GM13977 (cell line): ENCODE results near the gene MEN1.

Source experiments
- DNase-seq: peaks from one replicate; pipeline ENCODE4 v3.0.0; 2012; ENCODE audit warnings: low spot score
- in situ Hi-C: fragments of 300-500 bp; cut with MboI; formaldehyde crosslinking; loops from one replicate; pipeline ENCODE4 v1.12.0; 2022; ENCODE audit warnings: low sequenced_read_pairs, low pct_unique_long_range_greater_than_20kb, mixed read lengths, inconsistent platforms; ENCODE audit not compliant: unreplicated experiment
- TF ChIP-seq, protein P1 (sequence below): IDR thresholded peaks from 2 replicates; pipeline ENCODE4 v1.5.1; 2012; ENCODE audit warnings: mild to moderate bottlenecking, control low read depth; ENCODE audit not compliant: insufficient read depth; ENCODE audit errors: extremely low read depth, missing control alignments

The MEN1 gene

DNA sequence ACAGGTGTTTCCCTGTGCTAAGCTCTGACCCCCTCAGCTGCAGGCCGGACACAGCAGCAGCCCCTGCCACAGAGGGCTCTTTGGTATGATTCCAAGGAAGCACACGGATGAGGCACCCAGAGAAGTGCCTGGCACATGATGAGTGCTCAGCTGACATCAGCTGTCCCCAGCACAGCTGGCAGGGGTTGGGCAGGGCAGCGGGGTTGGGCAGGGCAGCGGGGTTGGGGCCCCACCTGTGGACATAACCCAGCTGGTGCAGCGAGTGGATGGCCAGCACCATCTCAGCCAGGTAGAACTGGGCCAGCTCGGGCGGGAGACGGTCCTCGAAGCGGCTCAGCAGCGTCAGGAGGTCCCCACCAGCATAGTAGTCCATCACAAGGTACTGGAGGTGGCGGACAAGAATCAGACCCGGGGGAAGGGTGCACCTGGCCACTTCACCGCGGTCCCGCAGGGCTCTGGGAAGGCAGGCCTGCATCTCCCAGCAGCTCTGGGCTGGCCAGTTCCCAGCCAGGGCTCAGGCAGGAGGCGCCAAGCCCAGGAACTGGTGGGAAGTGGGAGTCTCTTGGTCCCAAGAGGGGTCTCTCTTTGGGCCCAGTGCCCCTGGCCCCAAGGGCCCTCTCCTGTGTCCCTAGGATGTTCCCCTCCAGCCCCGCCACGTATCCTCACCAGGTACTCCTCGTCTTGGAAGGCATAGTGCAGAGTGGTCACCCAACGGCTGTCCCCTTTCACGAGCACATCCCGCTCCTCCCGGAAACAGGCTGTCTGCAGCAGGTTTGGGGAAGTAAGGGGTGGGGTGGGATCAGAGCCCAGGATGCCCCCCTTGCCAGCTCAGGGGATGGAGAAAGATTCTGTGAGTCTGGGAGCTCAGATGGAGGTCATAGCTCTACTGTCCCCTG is 29.8 kb upstream of the MEN1 start:
- in situ Hi-C loops, result no loop called here

DNA sequence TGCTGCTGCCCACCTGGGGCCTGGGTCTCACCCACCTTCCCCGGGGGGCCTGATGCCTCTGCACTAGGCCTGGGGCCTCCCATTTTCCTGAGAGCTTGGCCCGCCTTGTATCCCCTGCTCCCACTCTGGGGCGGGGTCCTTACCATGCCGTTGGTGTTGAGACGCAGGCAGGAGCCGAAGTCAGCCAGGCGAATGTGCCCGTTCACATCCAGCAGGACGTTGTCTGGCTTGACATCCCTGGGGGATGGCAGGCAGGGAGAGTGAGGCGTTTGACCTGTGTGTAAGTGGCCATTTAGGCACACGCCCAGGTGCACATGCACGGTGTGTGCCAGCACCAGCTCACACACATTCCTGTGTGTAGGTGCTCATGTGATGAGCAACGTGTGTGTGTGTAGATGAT is 29.0 kb upstream of the MEN1 start:
- in situ Hi-C loops, result no loop called here
- TF ChIP-seq, protein P1, sequence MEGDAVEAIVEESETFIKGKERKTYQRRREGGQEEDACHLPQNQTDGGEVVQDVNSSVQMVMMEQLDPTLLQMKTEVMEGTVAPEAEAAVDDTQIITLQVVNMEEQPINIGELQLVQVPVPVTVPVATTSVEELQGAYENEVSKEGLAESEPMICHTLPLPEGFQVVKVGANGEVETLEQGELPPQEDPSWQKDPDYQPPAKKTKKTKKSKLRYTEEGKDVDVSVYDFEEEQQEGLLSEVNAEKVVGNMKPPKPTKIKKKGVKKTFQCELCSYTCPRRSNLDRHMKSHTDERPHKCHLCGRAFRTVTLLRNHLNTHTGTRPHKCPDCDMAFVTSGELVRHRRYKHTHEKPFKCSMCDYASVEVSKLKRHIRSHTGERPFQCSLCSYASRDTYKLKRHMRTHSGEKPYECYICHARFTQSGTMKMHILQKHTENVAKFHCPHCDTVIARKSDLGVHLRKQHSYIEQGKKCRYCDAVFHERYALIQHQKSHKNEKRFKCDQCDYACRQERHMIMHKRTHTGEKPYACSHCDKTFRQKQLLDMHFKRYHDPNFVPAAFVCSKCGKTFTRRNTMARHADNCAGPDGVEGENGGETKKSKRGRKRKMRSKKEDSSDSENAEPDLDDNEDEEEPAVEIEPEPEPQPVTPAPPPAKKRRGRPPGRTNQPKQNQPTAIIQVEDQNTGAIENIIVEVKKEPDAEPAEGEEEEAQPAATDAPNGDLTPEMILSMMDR, result no peak
- DNase-seq, result no peak

More for the DNA sequence above, 29.8 kb upstream of the MEN1 start:
- TF ChIP-seq, protein P1, result no peak
- no peak for DNase-seq

DNA sequence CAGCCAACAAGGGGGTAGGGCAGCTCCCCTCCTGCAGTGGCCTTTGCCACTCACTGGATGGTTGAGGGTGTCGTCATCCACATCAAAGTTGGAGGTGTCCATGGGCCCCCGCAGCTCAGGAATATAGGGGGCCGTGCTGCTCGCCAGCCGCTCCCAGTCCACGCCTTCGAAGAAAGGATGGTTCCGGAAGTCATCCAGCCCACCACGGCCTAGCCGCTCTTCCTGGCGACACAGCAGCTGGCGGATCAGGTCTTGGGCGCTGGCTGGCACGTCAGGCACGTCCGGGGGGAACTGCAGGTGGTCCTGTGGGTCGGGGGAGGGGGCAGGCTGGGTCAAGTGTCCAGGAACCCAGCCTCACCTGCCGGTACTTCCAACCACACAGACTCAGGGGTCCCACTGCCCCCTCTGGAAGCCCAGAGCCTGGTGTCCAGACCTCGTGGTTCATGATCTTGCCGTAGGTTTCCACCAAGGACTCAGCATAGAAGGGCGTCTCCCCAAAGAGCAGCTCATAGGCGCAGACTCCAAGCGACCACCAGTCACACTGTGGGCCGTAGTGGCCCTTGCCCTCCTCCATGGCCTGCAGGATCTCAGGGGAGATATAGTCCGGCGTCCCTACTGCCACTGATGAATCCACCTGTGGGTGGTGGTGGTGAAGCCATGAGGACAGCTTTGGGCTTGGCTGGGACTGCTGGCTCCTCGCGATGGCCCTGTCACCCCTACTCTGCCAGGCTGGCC is 28.4 kb upstream of the MEN1 start:
- TF ChIP-seq, protein P1, result no peak
- in situ Hi-C loops, result no loop called here
- DNase-seq, result no peak

DNA sequence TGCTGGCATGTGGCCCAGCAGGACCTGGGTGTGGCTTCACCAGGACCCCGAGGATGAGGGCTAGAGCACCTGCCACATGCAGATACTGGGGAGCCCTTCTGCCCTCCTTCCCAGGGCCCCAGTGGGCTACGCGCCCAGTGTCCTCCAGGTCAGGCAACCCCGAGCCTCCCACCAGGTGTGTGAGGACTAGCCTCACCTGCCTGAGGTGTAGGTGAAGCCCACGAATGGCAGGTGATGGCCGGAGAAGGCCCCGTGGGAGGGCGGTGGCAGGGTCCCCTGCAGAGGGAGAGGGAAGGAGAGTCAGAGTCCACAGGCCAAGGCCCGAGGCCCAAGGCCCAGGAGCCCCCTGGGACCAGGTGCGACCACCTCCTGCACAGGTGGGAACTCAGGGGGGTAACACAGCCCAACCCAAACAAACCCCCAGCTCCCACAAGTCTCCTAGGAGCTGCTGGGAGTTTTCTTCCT is 27.6 kb upstream of the MEN1 start:
- TF ChIP-seq, protein P1, result no peak
- in situ Hi-C loops, result no loop called here
- no peak for DNase-seq

DNA sequence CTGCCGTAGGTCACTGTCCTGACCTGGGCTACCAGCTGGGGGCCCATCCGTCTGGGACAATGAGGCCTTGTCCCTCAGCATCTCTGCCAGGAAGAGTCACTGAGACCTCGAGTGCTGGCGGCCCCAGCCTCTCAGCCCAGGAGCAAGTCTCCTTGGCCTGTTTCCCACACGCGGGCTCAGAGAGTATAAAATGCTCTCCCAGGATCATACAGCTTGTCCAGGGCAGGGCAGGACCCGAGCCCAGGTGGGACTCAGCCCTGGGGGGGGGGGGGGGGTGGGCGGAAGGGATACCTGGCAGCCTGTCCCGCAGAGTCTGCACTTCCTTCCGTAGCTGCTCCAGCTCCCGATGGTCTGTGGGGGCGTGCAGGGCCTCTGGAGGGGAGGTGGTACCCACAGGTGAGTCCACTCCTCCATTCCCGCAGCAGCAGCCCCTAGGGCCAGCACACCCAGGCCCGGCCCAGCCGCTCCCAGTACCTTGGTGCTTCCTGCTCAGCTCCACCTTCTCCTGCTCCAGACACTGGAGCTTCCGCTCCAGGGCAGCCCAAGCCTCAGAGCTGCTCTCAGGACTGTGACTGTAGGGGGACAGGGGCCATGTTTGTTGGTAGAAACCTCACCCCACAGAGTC is 26.2 kb upstream of the MEN1 start:
- TF ChIP-seq, protein P1, result no peak
- in situ Hi-C loops, result no loop called here
- no peak for DNase-seq

DNA sequence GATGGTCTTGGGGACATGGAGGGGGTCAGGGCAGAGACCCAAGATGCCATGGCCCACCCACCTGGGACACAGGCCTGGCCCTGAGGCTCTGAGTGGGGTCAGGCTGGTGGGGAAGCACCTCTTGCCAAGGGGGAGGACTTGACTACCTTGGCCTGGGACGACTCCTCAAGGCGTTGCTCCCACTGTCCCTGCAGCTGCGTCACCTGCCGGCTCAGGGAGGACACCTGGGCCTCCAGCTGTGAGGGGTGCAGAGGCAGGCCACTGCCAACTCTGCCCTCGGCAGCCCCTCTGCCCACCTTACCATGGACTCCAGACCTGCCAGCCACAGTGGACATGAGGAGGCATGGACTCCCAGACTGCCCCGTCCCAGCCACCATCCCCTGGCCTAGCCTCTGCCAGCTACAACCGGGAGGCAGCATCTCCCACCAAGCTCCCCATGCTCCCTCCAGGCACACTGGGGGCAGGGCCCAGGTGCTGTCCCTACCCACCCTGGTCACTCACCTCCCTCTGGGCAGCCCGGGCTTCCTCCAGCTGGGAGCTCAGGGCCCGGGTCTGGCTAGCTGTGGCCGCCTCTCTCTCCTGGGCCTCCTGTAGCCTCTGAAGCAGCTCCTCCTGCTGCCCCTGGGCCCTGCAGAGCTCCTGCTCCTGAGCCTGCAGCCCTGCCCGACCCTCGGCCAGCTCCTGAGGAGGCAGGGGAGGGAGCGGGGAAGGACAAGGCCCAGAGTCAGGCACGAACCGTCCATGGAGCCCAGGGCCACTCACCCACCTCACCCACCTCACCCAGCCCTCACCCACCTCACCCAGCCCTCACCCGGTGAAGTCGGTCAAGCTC is 25.5 kb upstream of the MEN1 start:
- in situ Hi-C loops, result no loop called here
- DNase-seq, result no peak
- TF ChIP-seq, protein P1, result no peak
